NOMO-1 (cell line): ENCODE data around the gene NEURL1B.

ENCODE experiments used
- DNase-seq, 2 experiments: peaks; one replicate each; lab custom pipeline; 2025; ENCODE audit not compliant: unreplicated experiment in 2 of 2; lab: John Stamatoyannopoulos, UW

Gene NEURL1B

DNA sequence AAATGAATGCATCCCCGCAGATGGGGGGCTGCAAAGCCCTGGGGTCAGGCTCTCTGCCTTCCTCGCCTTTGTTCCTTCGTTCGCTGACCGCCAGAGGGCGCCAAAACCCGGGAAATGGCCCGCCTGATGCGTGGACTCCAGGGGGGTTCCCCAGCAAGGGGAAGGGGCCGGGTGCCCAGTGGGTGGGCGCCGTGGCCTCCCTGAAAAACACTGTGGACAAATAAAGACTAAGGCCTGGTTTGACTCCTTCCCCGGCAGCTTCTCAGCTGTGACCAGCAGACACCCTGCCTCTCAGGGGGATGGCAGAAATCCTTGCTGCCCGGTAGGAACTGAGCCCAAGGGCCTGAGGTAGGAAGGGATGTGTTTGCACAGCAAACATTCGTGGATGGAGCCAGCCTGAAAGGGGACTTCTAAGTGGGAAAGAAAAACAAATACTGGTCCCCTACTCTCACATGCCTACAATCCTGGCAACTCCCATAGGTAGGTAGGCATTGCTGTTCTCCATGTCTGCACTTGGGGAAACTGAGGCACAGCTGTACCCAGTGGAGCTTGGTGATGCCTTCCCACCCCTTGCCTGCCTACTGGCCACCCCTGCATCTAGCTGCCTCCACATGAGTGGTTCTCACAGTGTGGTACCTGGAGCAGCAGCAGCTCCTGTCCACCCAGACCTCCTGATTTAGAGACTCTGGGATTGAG lies 72.2 kb downstream of the NEURL1B start:
- DNase-seq: no peak

GRCh38 chr5:172713809-172714490 lies 72.9 kb downstream of the NEURL1B start:
- DNase-seq: no peak

DNA sequence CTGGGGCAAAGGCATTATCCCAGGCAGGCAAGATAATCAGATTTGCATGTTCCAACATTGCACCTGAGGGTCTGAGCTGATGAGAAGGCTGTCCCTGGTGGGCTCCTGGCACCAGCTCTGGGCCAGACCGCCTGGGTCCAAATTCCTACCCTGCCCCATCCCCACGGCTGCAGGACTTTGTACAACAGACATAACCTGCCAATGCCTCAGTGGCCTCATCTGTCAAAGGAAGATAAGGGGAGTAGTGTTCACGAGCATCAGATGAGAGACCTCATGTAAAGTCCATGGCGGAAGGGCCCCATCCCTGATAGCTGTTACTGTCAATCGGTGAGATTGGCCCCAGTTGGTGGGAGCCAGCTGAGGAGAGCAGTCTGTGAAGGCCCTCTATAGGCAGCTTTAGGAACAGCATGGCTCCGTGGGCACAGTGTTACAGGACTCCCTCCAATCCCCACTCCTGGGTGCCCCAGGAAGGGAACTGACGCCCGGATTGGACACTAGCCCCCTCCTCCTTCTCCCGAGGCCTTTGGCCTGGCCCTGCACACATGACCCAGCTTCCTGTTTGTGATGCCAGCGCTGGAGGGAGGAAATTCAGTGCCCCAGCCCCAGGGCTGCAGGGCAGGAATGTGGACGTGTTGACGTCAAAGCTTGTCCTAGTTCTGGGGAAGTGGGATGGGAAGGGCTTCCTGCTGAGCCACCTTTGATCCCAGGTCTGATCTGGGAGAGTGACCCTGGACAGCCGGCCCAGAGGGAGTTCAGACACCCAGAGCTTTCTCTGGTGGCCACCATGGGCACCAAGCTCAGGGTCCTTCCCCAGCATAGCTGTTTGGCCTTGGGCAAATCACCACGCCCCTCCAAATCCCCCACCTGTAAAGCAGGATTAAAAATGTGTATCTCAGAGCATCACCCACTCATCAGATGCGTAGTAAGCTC lies 73.7 kb downstream of the NEURL1B start:
- peak in 1 of 2 experiments; percentile 48 for DNase-seq

DNA sequence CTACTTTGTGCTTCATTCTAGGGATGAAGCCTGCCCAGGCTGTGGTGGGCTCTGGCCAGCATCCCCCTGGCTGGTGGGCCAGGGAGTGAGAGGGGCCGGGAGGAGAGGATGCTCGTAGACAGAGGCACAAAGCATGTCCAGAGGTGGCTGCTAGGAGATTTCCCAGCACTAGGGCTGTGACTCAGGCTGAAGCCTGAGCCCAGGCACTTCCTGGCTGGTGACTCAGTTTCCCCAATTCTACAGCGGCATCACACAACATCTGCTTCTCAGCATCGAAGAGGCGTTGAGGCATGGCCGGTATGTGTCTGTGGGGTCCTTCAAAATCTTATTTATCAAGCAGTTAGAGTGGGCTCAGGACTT lies 74.3 kb downstream of the NEURL1B start:
- DNase-seq: no peak

GRCh38 chr5:172715931-172716682 lies 75.0 kb downstream of the NEURL1B start:
- no peak for DNase-seq

GRCh38 chr5:172716796-172717313 lies 75.8 kb downstream of the NEURL1B start:
- DNase-seq: peak; percentile 29 to 57

GRCh38 chr5:172717481-172718195 lies 76.6 kb downstream of the NEURL1B start:
- no peak for DNase-seq

DNA sequence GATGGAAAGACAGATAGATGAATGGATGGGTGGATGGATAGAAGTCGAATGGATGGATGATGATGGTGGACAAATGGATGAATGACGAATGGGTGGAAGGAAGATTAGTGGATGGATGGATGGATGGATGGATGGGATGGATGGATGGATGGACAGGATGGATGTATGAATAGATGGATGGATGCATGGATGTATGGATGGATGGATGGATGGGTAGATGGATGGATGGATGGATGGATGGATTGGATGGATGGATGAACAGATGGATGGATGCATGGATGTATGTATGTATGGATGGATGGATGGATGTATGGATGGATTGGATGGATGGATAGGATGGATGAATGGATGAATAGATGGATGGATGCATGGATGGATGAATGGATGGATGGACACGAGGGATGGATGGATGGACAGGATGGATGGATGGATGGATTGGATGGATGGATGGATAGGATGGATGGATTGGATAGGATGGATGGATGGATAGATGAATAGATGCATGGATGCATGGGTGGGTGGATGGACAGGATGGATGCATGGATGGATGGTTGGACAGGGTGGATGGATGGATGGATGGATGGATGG lies 77.6 kb downstream of the NEURL1B start:
- no peak for DNase-seq

DNA sequence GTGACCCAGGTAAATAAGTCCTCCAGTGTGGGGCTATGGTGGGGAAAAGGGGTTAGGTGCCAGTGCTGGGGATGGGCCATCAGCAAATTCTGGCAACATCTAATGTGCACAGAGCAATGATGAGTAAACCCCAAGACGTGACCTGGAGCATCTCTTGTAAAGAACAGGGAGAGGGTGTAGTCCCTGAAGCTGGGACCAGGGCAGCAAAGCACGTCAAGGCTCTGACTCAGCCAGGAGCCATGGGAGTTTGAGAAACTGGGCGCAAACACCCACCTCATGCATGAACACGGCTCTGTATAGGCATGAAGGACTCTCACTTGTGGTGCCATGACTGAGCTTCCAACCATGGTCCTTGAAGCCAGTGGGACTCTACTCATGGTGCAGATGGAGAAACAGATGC lies 78.1 kb downstream of the NEURL1B start:
- no peak for DNase-seq

DNA sequence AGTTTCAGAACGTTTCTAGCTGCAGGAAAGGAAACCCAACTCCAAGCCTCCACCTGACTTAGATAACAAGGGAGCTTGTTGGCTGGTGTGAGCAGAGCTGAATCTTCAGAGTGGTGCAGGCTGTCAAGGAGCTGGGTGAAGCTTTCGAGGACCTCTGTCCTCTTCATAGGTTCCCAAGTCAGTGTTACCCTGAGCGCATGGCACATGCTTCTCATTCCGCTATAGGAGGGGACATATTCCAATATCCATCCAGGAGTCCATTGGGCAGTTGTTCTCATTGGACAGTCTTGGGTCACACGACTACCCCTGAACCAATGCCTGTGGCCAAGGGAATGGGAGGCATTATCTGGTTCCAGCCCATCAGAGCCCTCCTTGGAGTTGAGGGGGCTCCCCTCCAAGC lies 79.6 kb downstream of the NEURL1B start:
- DNase-seq: no peak

GRCh38 chr5:172721455-172722326 lies 80.6 kb downstream of the NEURL1B start:
- no peak for DNase-seq

GRCh38 chr5:172722327-172722815 lies 81.3 kb downstream of the NEURL1B start:
- DNase-seq: no peak

GRCh38 chr5:172723508-172723907 lies 82.4 kb downstream of the NEURL1B start:
- DNase-seq: no peak

DNA sequence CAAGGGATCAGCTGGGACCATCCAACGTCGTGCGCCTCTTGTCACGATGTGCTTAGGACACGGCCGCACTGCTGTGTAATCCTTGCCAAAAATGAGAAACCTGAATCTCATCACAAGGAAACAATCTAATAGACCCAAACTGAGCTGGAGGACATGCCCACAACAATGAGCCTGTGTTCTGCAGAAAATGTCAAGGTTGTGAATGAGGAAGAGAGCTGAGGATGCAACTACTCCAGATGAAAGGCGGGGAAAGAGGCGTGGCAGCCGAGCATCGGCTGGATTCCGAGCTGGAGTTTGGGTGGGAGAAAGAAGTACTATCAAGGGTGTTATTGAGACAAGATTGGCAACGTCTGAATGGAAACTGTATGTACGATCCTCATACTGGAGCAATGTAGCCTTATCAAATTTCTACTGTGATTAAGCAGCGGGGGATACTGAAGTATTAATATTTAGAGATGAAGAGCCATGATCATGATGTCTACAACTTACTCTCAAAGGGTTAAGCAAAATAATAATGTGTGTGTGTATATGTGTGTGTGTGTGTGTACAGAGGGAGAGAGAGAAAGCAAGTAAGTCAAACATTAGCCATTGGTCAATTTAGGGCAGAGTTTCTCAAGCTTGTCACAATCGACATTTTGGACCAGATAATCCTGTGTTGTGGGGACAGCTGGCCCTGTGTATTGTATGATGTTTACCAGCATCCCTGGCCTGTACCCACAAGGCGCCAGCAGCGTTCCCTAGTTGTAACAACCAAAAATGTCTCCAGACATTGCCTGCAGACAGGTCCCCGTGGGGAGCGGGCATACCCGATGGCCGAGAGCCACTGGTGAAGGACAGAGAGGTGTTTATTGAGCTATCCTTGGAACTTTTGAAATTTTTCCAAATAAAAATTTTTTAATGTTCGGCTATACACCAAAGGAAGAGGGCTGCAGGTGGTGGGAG lies 83.5 kb downstream of the NEURL1B start:
- DNase-seq: no peak

DNA sequence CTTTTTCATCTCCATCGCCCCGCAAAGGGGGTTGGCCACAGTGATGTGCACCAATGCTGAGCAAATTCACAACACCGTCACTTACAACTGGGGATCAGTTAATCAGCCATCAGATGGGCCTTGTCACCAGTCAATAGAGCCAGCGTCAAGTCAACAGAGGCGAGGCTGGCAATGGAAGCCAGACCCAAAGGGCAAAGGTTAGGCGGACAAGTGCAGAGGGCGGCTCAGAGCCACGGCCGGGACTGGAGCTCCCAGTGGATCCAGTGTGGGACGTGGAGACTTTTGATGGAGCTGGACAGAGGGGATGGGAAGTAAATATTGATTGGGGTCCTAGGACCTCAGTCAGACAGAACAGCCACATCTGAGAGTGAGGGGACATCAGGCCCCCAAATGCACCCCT lies 84.2 kb downstream of the NEURL1B start:
- DNase-seq: no peak

DNA sequence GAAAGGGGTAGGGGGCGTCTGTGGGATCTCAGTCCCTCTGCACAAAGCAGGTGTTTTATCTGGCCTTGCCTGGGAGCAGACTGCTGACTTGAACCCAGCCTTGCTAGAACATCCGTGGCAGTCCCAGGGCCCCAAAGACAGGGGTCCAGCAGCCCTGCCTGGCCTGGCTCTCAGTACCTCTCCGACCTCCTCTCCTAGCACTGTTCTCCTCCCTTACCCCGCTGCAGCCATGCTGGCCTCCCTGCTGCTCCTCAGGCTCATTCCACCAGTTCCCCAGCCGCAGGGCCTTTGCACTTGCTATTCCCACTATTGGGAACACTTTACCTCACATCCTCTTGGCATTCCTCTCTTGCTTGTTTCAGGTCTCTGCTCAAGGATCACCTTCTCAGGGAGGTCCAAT lies 84.7 kb downstream of the NEURL1B start:
- DNase-seq: no peak

- DNase-seq: no peak
Measured at GRCh38 chr5:172726966-172727365, 85.9 kb downstream of the NEURL1B start.
